GM21576 (cell line): ENCODE data around the gene UBE2I.

Source experiments
- ATAC-seq: cut with Tn5 transposase; IDR thresholded peaks from one replicate; pipeline ENCODE4 v1.9.1; 2021; ENCODE audit warnings: mild to moderate bottlenecking, moderate library complexity; ENCODE audit not compliant: unreplicated experiment

The UBE2I gene

GRCh38 chr16:1312467-1312816 is 3.0 kb downstream of the UBE2I start:
- ATAC-seq: no peak

- no peak for ATAC-seq
Observed at GRCh38 chr16:1312903-1313302, 3.5 kb downstream of the UBE2I start.

GRCh38 chr16:1313721-1314369 is 4.4 kb downstream of the UBE2I start:
- ATAC-seq: no peak

- ATAC-seq: no peak
Observed at GRCh38 chr16:1314399-1315068, 5.1 kb downstream of the UBE2I start.

- ATAC-seq: no peak
Observed at GRCh38 chr16:1315081-1316032, 5.9 kb downstream of the UBE2I start.

GRCh38 chr16:1316033-1316405 is 6.6 kb downstream of the UBE2I start:
- ATAC-seq: no peak

- ATAC-seq: no peak
Observed at GRCh38 chr16:1317479-1318267, 8.2 kb downstream of the UBE2I start.

GRCh38 chr16:1318268-1318545 is 8.8 kb downstream of the UBE2I start:
- no peak for ATAC-seq

- ATAC-seq: no peak
Observed at GRCh38 chr16:1319041-1319440, 9.6 kb downstream of the UBE2I start.

GRCh38 chr16:1320097-1320496 is 10.7 kb downstream of the UBE2I start:
- ATAC-seq: no peak

- no peak for ATAC-seq
Observed at GRCh38 chr16:1320658-1321240, 11.3 kb downstream of the UBE2I start.

- ATAC-seq: no peak
Observed at GRCh38 chr16:1322407-1322806, 13.0 kb downstream of the UBE2I start.

- no peak for ATAC-seq
Observed at GRCh38 chr16:1323296-1324239, 14.1 kb downstream of the UBE2I start.

GRCh38 chr16:1324286-1324826 is 14.9 kb downstream of the UBE2I start:
- no peak for ATAC-seq

GRCh38 chr16:1325261-1325660 is 15.8 kb downstream of the UBE2I start:
- ATAC-seq: no peak

- ATAC-seq: no peak
Observed at GRCh38 chr16:1325673-1326371, 16.4 kb downstream of the UBE2I start.

GRCh38 chr16:1326391-1326790 is 17.0 kb downstream of the UBE2I start:
- no peak for ATAC-seq

- no peak for ATAC-seq
Observed at GRCh38 chr16:1326946-1327618, 17.6 kb downstream of the UBE2I start.
